RWPE2 (cell line): ENCODE data around the gene UBE3D.

Experiments used
- ATAC-seq: fragments of 200-7000 bp; cut with Tn5 transposase; 3 replicates; pipeline ENCODE4 v1.9.1; 2021; ENCODE audit warnings: low read depth
- DNase-seq: peaks from one replicate; pipeline ENCODE4 v3.0.0-alpha.2; 2020; ENCODE audit warnings: low spot score
- H3K27ac ChIP-seq: fragments of 450-650 bp; 2 replicates; pipeline ENCODE4 v1.5.1; 2017; ENCODE audit warnings: mild to moderate bottlenecking; ENCODE audit not compliant: poor library complexity, severe bottlenecking
- H3K27me3 ChIP-seq: fragments of 250-450 bp; sonication (Bioruptor Pico); 2 replicates; pipeline ENCODE4 v1.5.1; 2021; ENCODE audit warnings: mild to moderate bottlenecking, moderate library complexity; ENCODE audit not compliant: insufficient read depth, poor library complexity, severe bottlenecking
- H3K36me3 ChIP-seq: fragments of 250-450 bp; sonication (Bioruptor Pico); 2 replicates; pipeline ENCODE4 v1.5.1; 2020; ENCODE audit warnings: low read depth, mild to moderate bottlenecking, moderate library complexity
- H3K4me1 ChIP-seq: fragments of 250-450 bp; sonication (Bioruptor Pico); 2 replicates; pipeline ENCODE4 v1.5.1; 2021; ENCODE audit warnings: mild to moderate bottlenecking, moderate library complexity; ENCODE audit not compliant: insufficient read depth, poor library complexity, severe bottlenecking
- H3K4me3 ChIP-seq: fragments of 250-450 bp; sonication (Bioruptor Pico); 2 replicates; pipeline ENCODE4 v1.5.1; 2021; ENCODE audit warnings: mild to moderate bottlenecking, moderate library complexity; ENCODE audit not compliant: severe bottlenecking
- H3K9me3 ChIP-seq: fragments of 250-450 bp; sonication (Bioruptor Pico); 2 replicates; pipeline ENCODE4 v1.5.1; 2021; ENCODE audit warnings: mild to moderate bottlenecking, moderate library complexity; ENCODE audit not compliant: severe bottlenecking
- TF ChIP-seq, protein P1 (sequence below): fragments of 450-650 bp; IDR thresholded peaks from one replicate; pipeline ENCODE4 v1.5.1; 2017; ENCODE audit warnings: mild to moderate bottlenecking, moderate library complexity; ENCODE audit not compliant: poor library complexity, severe bottlenecking

Gene UBE3D, protein sequence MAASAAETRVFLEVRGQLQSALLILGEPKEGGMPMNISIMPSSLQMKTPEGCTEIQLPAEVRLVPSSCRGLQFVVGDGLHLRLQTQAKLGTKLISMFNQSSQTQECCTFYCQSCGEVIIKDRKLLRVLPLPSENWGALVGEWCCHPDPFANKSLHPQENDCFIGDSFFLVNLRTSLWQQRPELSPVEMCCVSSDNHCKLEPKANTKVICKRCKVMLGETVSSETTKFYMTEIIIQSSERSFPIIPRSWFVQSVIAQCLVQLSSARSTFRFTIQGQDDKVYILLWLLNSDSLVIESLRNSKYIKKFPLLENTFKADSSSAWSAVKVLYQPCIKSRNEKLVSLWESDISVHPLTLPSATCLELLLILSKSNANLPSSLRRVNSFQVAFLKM

DNA sequence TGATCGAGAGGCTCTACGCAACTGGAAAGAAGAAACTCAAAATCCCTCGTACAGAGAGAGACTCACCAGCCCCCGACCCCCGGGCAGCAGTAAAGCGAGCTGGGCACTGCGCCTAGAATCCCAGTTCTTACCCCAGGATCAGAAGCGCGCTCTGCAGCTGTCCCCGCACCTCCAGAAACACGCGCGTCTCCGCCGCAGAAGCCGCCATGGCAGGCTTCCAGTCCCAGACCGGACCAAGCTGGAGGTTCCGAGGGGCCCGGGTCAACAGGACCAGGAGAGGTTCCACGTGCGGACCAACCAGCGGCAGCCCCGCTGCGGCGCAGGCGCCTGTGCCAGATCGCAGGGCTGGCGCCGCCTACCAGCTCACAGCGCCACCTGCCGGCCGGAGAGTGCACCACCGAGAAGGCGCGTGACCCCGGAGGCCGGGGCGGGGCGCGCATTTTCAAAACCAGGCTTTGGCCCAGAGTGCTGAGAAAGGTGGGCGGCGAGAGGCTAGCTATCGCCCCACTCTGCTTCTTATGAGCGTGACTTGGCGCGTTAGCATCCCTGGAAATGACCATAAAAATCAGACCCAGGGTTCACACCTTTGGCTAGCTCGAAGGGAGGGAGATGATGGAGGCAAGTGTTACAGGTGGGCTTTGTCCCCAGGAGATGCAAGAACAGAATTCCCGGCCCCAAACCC, at the start of gene UBE3D:
Gene UBE3D, minus strand, starts transcription at position 331 of the 682 bp plus-strand sequence. Its CDS starts 123 bp downstream, at position 208.
- Histone ChIP-seq H3K9me3 (no peaks in the 10 kb centered on the region), H3K27ac (no peak within 1 kb of the TSS), H3K4me3 (peak within 1 kb of the TSS; percentile 65), H3K4me1 (peaks cover 19% of the 10 kb centered on the region), H3K36me3 (no peaks in the 10 kb centered on the region), H3K27me3 (no peaks in the 10 kb centered on the region)
- ATAC-seq, result peak; percentile 49
- peak; percentile 82 for DNase-seq
- TF ChIP-seq, protein P1, sequence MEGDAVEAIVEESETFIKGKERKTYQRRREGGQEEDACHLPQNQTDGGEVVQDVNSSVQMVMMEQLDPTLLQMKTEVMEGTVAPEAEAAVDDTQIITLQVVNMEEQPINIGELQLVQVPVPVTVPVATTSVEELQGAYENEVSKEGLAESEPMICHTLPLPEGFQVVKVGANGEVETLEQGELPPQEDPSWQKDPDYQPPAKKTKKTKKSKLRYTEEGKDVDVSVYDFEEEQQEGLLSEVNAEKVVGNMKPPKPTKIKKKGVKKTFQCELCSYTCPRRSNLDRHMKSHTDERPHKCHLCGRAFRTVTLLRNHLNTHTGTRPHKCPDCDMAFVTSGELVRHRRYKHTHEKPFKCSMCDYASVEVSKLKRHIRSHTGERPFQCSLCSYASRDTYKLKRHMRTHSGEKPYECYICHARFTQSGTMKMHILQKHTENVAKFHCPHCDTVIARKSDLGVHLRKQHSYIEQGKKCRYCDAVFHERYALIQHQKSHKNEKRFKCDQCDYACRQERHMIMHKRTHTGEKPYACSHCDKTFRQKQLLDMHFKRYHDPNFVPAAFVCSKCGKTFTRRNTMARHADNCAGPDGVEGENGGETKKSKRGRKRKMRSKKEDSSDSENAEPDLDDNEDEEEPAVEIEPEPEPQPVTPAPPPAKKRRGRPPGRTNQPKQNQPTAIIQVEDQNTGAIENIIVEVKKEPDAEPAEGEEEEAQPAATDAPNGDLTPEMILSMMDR, result peak; percentile 97

DNA sequence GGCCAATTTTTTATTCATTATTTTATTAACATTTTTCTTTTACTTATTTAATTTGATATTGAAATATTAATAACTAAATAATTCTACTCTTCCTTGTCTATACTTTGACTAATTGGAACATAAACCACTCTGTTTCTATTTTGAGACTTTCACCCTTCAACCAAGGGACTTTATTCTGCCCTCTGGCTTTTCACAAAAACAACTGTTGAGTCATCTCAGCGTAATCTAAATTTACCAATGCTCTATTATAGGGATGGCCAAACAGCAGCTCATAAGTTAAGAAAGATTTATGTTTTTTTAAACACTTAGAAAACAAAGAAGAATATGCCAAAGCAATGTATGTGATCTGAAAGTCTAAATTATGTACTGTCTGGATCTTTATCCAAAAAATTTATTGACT, 48.5 kb upstream of the UBE3D start:
- no peak for DNase-seq
- ATAC-seq, result no peak
- no peaks in the 10 kb centered on the region for H3K27me3 ChIP-seq

DNA sequence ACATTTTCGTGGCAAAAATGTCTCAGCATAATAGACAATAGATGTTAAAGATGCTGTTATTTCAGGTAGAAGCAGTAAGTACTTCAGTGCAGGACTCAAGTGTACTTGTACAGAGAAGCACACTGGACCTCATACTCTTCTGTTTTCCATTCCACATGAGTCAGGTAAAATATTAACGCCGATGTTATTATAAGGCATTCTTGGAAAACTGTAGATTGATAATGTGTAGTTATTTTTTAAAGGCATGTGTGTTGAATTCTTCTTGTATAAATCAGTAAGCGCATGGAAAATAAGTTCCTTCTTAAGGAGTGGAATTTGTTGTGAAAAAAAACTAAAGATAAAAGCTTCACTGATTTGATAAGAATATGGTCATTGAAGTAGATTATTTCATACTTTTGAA, 47.6 kb upstream of the UBE3D start:
- H3K9me3 ChIP-seq, result no peaks in the 10 kb centered on the region
- H3K4me3 ChIP-seq, result no peak overlapping the region
- ATAC-seq, result no peak
- H3K4me1 ChIP-seq, result no peaks in the 10 kb centered on the region
- H3K36me3 ChIP-seq, result peaks cover 25% of the 10 kb centered on the region
- H3K27ac ChIP-seq, result no peak overlapping the region
- TF ChIP-seq, protein P1, result no peak
- H3K27me3 ChIP-seq, result no peaks in the 10 kb centered on the region
- no peak for DNase-seq

More for the DNA sequence above, 48.5 kb upstream of the UBE3D start:
- Histone ChIP-seq H3K36me3 (peaks cover 21% of the 10 kb centered on the region), H3K4me1 (no peaks in the 10 kb centered on the region), H3K9me3 (no peaks in the 10 kb centered on the region), H3K27ac (no peak overlapping the region), H3K4me3 (no peak overlapping the region)
- TF ChIP-seq, protein P1, result no peak

DNA sequence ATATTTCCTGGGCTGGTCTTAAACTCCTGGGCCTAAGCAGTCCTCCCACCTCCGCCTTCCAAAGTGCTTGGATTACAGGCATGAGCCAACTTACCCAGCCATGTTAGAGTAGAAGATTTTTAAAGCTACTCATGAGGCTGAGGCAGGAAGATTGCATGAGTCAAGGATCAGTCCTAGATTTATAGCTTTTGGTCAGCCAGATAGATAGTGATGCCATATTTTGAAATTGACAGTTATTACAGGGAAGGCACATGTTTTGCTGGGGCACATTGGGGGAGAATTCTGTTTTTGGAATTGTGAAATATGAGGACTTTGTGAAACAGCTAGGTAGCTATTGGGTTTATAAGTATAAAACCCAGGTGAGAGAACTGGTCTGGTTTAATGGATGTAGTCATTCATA, 42.7 kb upstream of the UBE3D start:
- no peak for DNase-seq
- H3K9me3 ChIP-seq, result no peaks in the 10 kb centered on the region
- peaks cover 38% of the 10 kb centered on the region for H3K36me3 ChIP-seq
- no peak overlapping the region for H3K4me3 ChIP-seq
- ATAC-seq, result no peak
- no peaks in the 10 kb centered on the region for H3K4me1 ChIP-seq
- H3K27me3 ChIP-seq, result no peaks in the 10 kb centered on the region
- no peak overlapping the region for H3K27ac ChIP-seq
- TF ChIP-seq, protein P1, result no peak

DNA sequence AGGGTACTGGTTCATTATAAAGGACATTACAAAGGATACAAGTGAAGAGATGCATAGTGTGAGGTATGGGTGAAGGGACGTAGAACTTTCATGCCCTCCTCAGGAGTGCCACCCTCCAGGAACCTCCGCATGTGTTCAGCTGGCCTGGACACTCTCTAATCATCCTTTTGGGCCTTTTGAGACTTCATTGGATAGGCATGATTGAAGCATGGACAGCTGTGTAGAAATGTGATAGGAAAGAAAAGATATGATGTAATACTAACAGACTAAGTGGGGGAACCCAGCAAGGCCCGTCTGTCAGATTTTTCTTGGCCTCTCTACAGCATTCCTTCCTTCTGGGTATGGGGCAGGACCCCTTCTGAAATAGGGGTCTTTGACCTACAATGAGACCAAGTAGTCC, 32.9 kb upstream of the UBE3D start:
- DNase-seq (no peak), ATAC-seq (no peak)
- TF ChIP-seq, protein P1, result no peak
- no peak overlapping the region for H3K27ac ChIP-seq
- H3K27me3 ChIP-seq, result no peaks in the 10 kb centered on the region
- peaks cover 11% of the 10 kb centered on the region for H3K36me3 ChIP-seq
- H3K4me1 ChIP-seq, result no peaks in the 10 kb centered on the region
- H3K4me3 ChIP-seq, result no peak overlapping the region
- H3K9me3 ChIP-seq, result no peaks in the 10 kb centered on the region
